Spleen (tissue), 11 donors: Measurements from ENCODE around the gene ZXDC. TPM values are rescaled to one million over a fixed set of nuclear protein-coding genes. Genes with fewer than 3 reads are reported as not detected.
A peak's percentile ranks its signal among the peaks of the same experiment; 100 is the strongest.

Experiments
- DNase-seq: peaks from one replicate; pipeline ENCODE4 v3.0.0-alpha.2; 2020
- H3K27ac ChIP-seq, 8 donors: fragments of 200-600 bp; sonication (generic) in 7 of 8; 1 replicate in 4 of 8; 2 replicates in 4 of 8; pipeline versions ENCODE4 v1.5.0 to v1.8.0; 2016 to 2021; ENCODE audit warnings: inconsistent platforms in 4 of 8, mild to moderate bottlenecking in 4 of 8, moderate library complexity in 1 of 8
- H3K27me3 ChIP-seq, 7 donors: fragments of 200-600 bp; sonication (generic) in 6 of 7; replicated peaks in 1 of 7; 1 replicate in 4 of 7; 2 replicates in 3 of 7; pipeline versions ENCODE4 v1.5.0 to v1.8.0; 2016 to 2021; ENCODE audit warnings: inconsistent platforms in 3 of 7, mild to moderate bottlenecking in 1 of 7
- H3K36me3 ChIP-seq, 6 donors: fragments of 200-600 bp; sonication (generic) in 5 of 6; 1 replicate in 4 of 6; 2 replicates in 2 of 6; pipeline versions ENCODE4 v1.5.0 to v1.8.0; 2016 to 2021; ENCODE audit warnings: inconsistent platforms in 2 of 6
- H3K4me1 ChIP-seq, 6 donors: fragments of 200-600 bp; sonication (generic) in 5 of 6; 1 replicate in 3 of 6; 2 replicates in 3 of 6; pipeline versions ENCODE4 v1.5.0 to v1.8.0; 2016 to 2021; ENCODE audit warnings: inconsistent platforms in 3 of 6
- H3K4me3 ChIP-seq, 8 donors: fragments of 200-600 bp; sonication (generic) in 7 of 8; 1 replicate in 4 of 8; 2 replicates in 4 of 8; pipeline versions ENCODE4 v1.5.0 to v1.8.0; 2016 to 2021; ENCODE audit warnings: inconsistent platforms in 4 of 8, mild to moderate bottlenecking in 4 of 8, moderate library complexity in 2 of 8
- H3K9me3 ChIP-seq, 8 donors: fragments of 200-600 bp; sonication (generic) in 7 of 8; 1 replicate in 4 of 8; 2 replicates in 4 of 8; pipeline versions ENCODE4 v1.5.0 to v1.8.0; 2016 to 2021; ENCODE audit warnings: inconsistent platforms in 4 of 8
- CTCF ChIP-seq, 11 experiments: fragments of 200-600 bp in 7 of 11; fragments of 450-650 bp in 4 of 11; sonication (generic) in 4 of 11; IDR thresholded peaks in 8 of 11; conservative IDR thresholded peaks in 3 of 11; 1 replicate in 7 of 11; 2 replicates in 4 of 11; pipeline versions ENCODE4 v1.4.0 to v1.8.0; 2016 to 2021; ENCODE audit warnings: antibody characterized with exemption in 11 of 11, inconsistent platforms in 4 of 11, mild to moderate bottlenecking in 1 of 11
- POLR2A ChIP-seq, 3 donors: fragments of 450-650 bp; IDR thresholded peaks; one replicate each; pipeline ENCODE4 v1.5.1; 2017; ENCODE audit warnings: antibody characterized with exemption in 3 of 3, mild to moderate bottlenecking in 1 of 3
- POLR2AphosphoS5 ChIP-seq, 3 donors: sonication (generic); formaldehyde crosslinking; IDR thresholded peaks; one replicate each; pipeline ENCODE4 v1.5.1; 2017; ENCODE audit warnings: antibody characterized with exemption in 3 of 3
- WGBS, 5 donors: extraction: QIAGEN DNeasy Blood & Tissue Kit in 3 of 5; methylation state at CpG; one replicate each; pipeline versions ENCODE4 v1.1.5 to v1.1.7; 2013 to 2018; 5-methylcytosine and 5-hydroxymethylcytosine counted together
- intact Hi-C: fragments of 100-400 bp; cut with DNase I; formaldehyde crosslinking; loops from one replicate; pipeline ENCODE4 v1.15.0; 2023; ENCODE audit warnings: low total_unique reads
- polyA plus RNA-seq, 3 donors: library from polyadenylated mRNA; stranded (reverse); fragments of 200-250 nt; gene quantifications; one replicate each; pipeline ENCODE4 v1.2.1, GENCODE V29; 2013
- total RNA-seq, 7 donors: library from RNA; depleted of rRNA in 3 of 7; stranded (reverse); fragments of >200 nt in 3 of 7; fragmentation: NEBNext Ultra II Directional in 4 of 7; extraction: Animal tissue kit (Norgen Biotek cat#: 25700) in 4 of 7; gene quantifications; one replicate each; pipeline versions ENCODE4 v1.1.0 to v1.2.1, GENCODE V29; 2016 to 2021
- donor health status: healthy with polysubstance abuse.
- donor health status: DM: no; HTN: no; CAD: no; lungs with moderate emphysema.
- donor health status: DM: no; HTN: no; CAD: no.
- donor health status: Bipolar disorder and iron deficiency.
- donor health status: healthy.
- donor health status: DM: no; HTN: no; CAD: no.
- donor health status: DM: yes; HTN: yes; CAD: no.

The ZXDC gene
- total and polyA plus RNA-seq, 10 donors, result 7.5 to 75.3 (median 48.1) TPM

- H3K36me3 ChIP-seq, result no peaks in the 10 kb centered on the region
- 94 to 100% (median 95%) methylated on average over 4 to 6 of the region's 6 CpGs for WGBS, 5 donors
- no peaks in the 10 kb centered on the region for H3K9me3 ChIP-seq
- no peak for DNase-seq
- intact Hi-C loops, result no loop called here
- H3K4me3 ChIP-seq, result no peak overlapping the region
- no peak for TF ChIP-seq CTCF (IDR thresholded peaks at IDR 0.05 in 8 of 11, conservative IDR thresholded peaks at IDR 0.05 in 3 of 11)
- no peaks in the 10 kb centered on the region for H3K27me3 ChIP-seq
- no peaks in the 10 kb centered on the region for H3K4me1 ChIP-seq
- no peak overlapping the region for H3K27ac ChIP-seq
Measured at GRCh38 chr3:126497956-126498355, 22.3 kb upstream of the ZXDC start.

- Histone ChIP-seq H3K9me3 (no peaks in the 10 kb centered on the region), H3K27ac (peak overlapping the region in 1 of 8 donors; percentile 34), H3K27me3 (no peaks in the 10 kb centered on the region), H3K4me3 (no peak overlapping the region), H3K36me3 (no peaks in the 10 kb centered on the region), H3K4me1 (no peaks in the 10 kb centered on the region)
- DNase-seq, result peak; percentile 66
- WGBS, 5 donors, result 62 to 71% (median 67%) methylated on average over 14 to 21 of the region's 21 CpGs
- intact Hi-C loops, result no loop called here
- TF ChIP-seq CTCF (IDR thresholded peaks at IDR 0.05 in 8 of 11, conservative IDR thresholded peaks at IDR 0.05 in 3 of 11) (no peak), POLR2A (IDR thresholded peaks at IDR 0.05) (no peak), POLR2AphosphoS5 (IDR thresholded peaks at IDR 0.05) (no peak)
Measured at GRCh38 chr3:126496894-126497850, 21.5 kb upstream of the ZXDC start.

- TF ChIP-seq POLR2AphosphoS5 (IDR thresholded peaks at IDR 0.05), result no peak
- no peak for TF ChIP-seq POLR2A (IDR thresholded peaks at IDR 0.05)
- no peak for TF ChIP-seq CTCF (IDR thresholded peaks at IDR 0.05 in 8 of 11, conservative IDR thresholded peaks at IDR 0.05 in 3 of 11)
- no peaks in the 10 kb centered on the region for H3K36me3 ChIP-seq
- intact Hi-C loops, result no loop called here
- H3K27me3 ChIP-seq, result no peaks in the 10 kb centered on the region
- H3K9me3 ChIP-seq, result no peaks in the 10 kb centered on the region
- WGBS, 5 donors, result 81 to 98% (median 94%) methylated on average over 1 to 8 of the region's 8 CpGs
- no peak overlapping the region for H3K27ac ChIP-seq
- DNase-seq, result peak; percentile 63
- peaks cover 0 to 13% (median 7%) of the 10 kb centered on the region in 6 donors for H3K4me1 ChIP-seq
- H3K4me3 ChIP-seq, result no peak overlapping the region
Measured at GRCh38 chr3:126495786-126496185, 20.1 kb upstream of the ZXDC start.

- no peaks in the 10 kb centered on the region for H3K9me3 ChIP-seq
- peaks cover 0 to 22% (median 12%) of the 10 kb centered on the region in 6 donors for H3K4me1 ChIP-seq
- no peaks in the 10 kb centered on the region for H3K36me3 ChIP-seq
- H3K27me3 ChIP-seq, result no peaks in the 10 kb centered on the region
- no peak overlapping the region for H3K4me3 ChIP-seq
- no peak overlapping the region for H3K27ac ChIP-seq
- no peak for DNase-seq
- intact Hi-C loops, result no loop called here
- 84 to 92% (median 88%) methylated on average over 6 of the region's 6 CpGs for WGBS, 5 donors
- TF ChIP-seq CTCF (IDR thresholded peaks at IDR 0.05 in 8 of 11, conservative IDR thresholded peaks at IDR 0.05 in 3 of 11) (no peak), POLR2AphosphoS5 (IDR thresholded peaks at IDR 0.05) (no peak), POLR2A (IDR thresholded peaks at IDR 0.05) (no peak)
Measured at GRCh38 chr3:126494970-126495230, 19.2 kb upstream of the ZXDC start.
